ENCODE data around the gene DENND5B. TPM values are rescaled to one million over a fixed set of nuclear protein-coding genes. Genes with fewer than 3 reads are reported as not detected.

The DENND5B gene
- polyA plus RNA-seq, 2 of the 4 experiments (the other 2 are of a cell fraction), result 15.5 to 55.2 TPM

DNA sequence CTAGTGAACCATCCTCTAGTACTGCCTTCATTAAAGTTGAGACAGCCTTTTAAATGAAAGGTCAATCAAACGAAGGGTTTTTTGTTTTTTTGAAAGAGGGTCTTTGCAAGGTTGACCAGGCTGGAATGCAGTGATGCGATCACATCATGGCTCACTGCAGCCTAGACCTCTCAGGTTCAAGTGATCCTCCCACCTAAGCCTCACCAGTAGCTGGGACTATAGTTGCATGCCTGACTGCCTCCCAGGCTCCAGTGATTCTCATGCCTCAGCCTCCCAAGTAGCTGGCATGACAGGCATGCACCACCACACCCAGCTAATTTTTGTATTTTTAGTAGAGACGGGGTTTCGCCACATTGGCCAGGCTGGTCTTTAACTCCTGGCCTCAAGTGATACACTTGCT, 150.3 kb downstream of the DENND5B start:
- POLR2A ChIA-PET, result no interaction called here
- DNase-seq (ENCODE audit: low read depth in 1 of 2, low spot score in 1 of 2) (no peak), ATAC-seq (peak in 1 of 2 experiments; percentile 18; a peak in 1 of 6 replicates), FAIRE-seq (no peak)
- Histone ChIP-seq H3K27ac (no peak overlapping the region), H3K4me3 (no peak overlapping the region), H3K4me2 (no peak overlapping the region), H3K9me3 (no peaks in the 10 kb centered on the region), H3K4me1 (peaks cover 13% of the 10 kb centered on the region)
- CTCF ChIA-PET, result no interaction called here
- WGBS (ENCODE audit: missing lambda C conversion rate), result 90% methylated on average over 4 of the region's 4 CpGs
- TF ChIP-seq GATA3 (IDR thresholded peaks at IDR 0.05; ENCODE audit: borderline replicate concordance) (no peak), RFX5 (IDR thresholded peaks at IDR 0.05) (no peak), FOSB (CRISPR knock-in tag; IDR thresholded peaks at IDR 0.05) (no peak), HOXB5 (CRISPR knock-in tag; IDR thresholded peaks at IDR 0.05) (no peak), CEBPB (IDR thresholded peaks at IDR 0.05) (no peak), ESRRA (IDR thresholded peaks at IDR 0.05; ENCODE audit: borderline replicate concordance, low read length) (no peak), HEYL (CRISPR knock-in tag; IDR thresholded peaks at IDR 0.05) (no peak), BHLHE40 (IDR thresholded peaks at IDR 0.05; ENCODE audit: low read depth, low read length) (no peak), ZC3H11A (IDR thresholded peaks at IDR 0.05) (no peak), HOXB13 (CRISPR knock-in tag; IDR thresholded peaks at IDR 0.05; ENCODE audit: low read depth) (no peak), HOXA7 (CRISPR knock-in tag; IDR thresholded peaks at IDR 0.05) (no peak), FOSL2 (IDR thresholded peaks at IDR 0.05) (no peak), FOSL2 (CRISPR knock-in tag; IDR thresholded peaks at IDR 0.05) (no peak), SMC3 (IDR thresholded peaks at IDR 0.05) (no peak), RNF2 (IDR thresholded peaks at IDR 0.05; ENCODE audit: borderline replicate concordance, low read depth) (no peak), KDM1A (IDR thresholded peaks at IDR 0.05; ENCODE audit: low read depth) (no peak)
- TF ChIP-seq, protein P1, sequence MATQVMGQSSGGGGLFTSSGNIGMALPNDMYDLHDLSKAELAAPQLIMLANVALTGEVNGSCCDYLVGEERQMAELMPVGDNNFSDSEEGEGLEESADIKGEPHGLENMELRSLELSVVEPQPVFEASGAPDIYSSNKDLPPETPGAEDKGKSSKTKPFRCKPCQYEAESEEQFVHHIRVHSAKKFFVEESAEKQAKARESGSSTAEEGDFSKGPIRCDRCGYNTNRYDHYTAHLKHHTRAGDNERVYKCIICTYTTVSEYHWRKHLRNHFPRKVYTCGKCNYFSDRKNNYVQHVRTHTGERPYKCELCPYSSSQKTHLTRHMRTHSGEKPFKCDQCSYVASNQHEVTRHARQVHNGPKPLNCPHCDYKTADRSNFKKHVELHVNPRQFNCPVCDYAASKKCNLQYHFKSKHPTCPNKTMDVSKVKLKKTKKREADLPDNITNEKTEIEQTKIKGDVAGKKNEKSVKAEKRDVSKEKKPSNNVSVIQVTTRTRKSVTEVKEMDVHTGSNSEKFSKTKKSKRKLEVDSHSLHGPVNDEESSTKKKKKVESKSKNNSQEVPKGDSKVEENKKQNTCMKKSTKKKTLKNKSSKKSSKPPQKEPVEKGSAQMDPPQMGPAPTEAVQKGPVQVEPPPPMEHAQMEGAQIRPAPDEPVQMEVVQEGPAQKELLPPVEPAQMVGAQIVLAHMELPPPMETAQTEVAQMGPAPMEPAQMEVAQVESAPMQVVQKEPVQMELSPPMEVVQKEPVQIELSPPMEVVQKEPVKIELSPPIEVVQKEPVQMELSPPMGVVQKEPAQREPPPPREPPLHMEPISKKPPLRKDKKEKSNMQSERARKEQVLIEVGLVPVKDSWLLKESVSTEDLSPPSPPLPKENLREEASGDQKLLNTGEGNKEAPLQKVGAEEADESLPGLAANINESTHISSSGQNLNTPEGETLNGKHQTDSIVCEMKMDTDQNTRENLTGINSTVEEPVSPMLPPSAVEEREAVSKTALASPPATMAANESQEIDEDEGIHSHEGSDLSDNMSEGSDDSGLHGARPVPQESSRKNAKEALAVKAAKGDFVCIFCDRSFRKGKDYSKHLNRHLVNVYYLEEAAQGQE (IDR thresholded peaks at IDR 0.05), result no peak
- TF ChIP-seq, protein P2, sequence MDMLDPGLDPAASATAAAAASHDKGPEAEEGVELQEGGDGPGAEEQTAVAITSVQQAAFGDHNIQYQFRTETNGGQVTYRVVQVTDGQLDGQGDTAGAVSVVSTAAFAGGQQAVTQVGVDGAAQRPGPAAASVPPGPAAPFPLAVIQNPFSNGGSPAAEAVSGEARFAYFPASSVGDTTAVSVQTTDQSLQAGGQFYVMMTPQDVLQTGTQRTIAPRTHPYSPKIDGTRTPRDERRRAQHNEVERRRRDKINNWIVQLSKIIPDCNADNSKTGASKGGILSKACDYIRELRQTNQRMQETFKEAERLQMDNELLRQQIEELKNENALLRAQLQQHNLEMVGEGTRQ (IDR thresholded peaks at IDR 0.05), result no peak
- TF ChIP-seq, protein P3, sequence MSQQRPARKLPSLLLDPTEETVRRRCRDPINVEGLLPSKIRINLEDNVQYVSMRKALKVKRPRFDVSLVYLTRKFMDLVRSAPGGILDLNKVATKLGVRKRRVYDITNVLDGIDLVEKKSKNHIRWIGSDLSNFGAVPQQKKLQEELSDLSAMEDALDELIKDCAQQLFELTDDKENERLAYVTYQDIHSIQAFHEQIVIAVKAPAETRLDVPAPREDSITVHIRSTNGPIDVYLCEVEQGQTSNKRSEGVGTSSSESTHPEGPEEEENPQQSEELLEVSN (IDR thresholded peaks at IDR 0.05; ENCODE audit: borderline replicate concordance, low read depth), result no peak
- TF ChIP-seq, protein P4, sequence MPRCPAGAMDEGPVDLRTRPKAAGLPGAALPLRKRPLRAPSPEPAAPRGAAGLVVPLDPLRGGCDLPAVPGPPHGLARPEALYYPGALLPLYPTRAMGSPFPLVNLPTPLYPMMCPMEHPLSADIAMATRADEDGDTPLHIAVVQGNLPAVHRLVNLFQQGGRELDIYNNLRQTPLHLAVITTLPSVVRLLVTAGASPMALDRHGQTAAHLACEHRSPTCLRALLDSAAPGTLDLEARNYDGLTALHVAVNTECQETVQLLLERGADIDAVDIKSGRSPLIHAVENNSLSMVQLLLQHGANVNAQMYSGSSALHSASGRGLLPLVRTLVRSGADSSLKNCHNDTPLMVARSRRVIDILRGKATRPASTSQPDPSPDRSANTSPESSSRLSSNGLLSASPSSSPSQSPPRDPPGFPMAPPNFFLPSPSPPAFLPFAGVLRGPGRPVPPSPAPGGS (IDR thresholded peaks at IDR 0.05), result no peak
- TF ChIP-seq, protein P5, sequence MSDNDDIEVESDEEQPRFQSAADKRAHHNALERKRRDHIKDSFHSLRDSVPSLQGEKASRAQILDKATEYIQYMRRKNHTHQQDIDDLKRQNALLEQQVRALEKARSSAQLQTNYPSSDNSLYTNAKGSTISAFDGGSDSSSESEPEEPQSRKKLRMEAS (IDR thresholded peaks at IDR 0.05), result no peak

DNA sequence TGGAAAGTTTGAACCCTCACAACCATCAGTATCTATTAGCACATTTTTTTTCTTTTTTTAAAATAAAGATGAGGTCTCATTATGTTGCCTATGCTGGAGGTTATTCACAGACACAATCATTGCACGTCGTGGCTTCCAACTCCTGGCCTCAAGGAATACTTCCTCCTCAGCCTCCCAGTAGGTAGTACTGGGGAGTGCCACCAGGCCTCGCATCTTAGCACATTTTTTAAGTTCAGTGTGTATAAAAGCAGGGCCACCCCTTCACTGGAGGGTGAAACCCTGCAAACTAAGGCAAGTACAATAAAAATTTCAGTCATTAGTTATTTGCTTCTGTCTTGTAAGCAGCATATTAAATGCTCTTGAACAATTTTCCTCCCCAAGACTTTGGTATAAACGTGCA, 150.8 kb downstream of the DENND5B start:
- ATAC-seq (peak; percentile 50 to 65; a peak in 4 of 6 replicates), DNase-seq (ENCODE audit: low read depth in 1 of 2, low spot score in 1 of 2) (peak in 1 of 2 experiments; percentile 18), FAIRE-seq (no peak)
- Histone ChIP-seq H3K4me1 (peaks cover 13% of the 10 kb centered on the region), H3K9me3 (no peaks in the 10 kb centered on the region), H3K4me2 (no peak overlapping the region), H3K27ac (no peak overlapping the region), H3K4me3 (no peak overlapping the region)
- 95% methylated on average over 4 of the region's 4 CpGs for WGBS (ENCODE audit: missing lambda C conversion rate)
- POLR2A ChIA-PET, result no interaction called here
- TF ChIP-seq FOXS1 (CRISPR knock-in tag; IDR thresholded peaks at IDR 0.05) (no peak), MAZ (IDR thresholded peaks at IDR 0.05; ENCODE audit: borderline replicate concordance, low read depth, low read length) (no peak), CBX2 (IDR thresholded peaks at IDR 0.05; ENCODE audit: borderline replicate concordance, low read depth) (no peak), CHD2 (IDR thresholded peaks at IDR 0.05; ENCODE audit: low read length, partially characterized antibody) (no peak), ZSCAN20 (CRISPR knock-in tag; IDR thresholded peaks at IDR 0.05) (no peak), SREBF2 (IDR thresholded peaks at IDR 0.05) (no peak), TFCP2L1 (CRISPR knock-in tag; IDR thresholded peaks at IDR 0.05) (no peak), EP300 (IDR thresholded peaks at IDR 0.05) (no peak), KDM1A (IDR thresholded peaks at IDR 0.05; ENCODE audit: low read depth) (no peak), KDM5A (IDR thresholded peaks at IDR 0.05) (no peak)
- TF ChIP-seq, protein P5 (IDR thresholded peaks at IDR 0.05), result no peak
- CTCF ChIA-PET, result no interaction called here

All from A549 (cell line).